Measurements from ENCODE around the gene DENND1B. TPM values are rescaled to one million over a fixed set of nuclear protein-coding genes. Genes with fewer than 3 reads are reported as not detected.
A peak's percentile ranks its signal among the peaks of the same experiment; 100 is the strongest.

DENND1B gene
- total RNA-seq, 1 donor from 2014 or later: 13.1 TPM

GRCh38 chr1:197799271-197799670, 24.0 kb upstream of the DENND1B start:
- Histone ChIP-seq H3K4me2 (no peak overlapping the region), H3F3A (ENCODE audit: low read depth) (no peaks in the 10 kb centered on the region), H3K79me2 (ENCODE audit: low read depth) (no peaks in the 10 kb centered on the region), H3K4me3 (no peak overlapping the region), H3K9ac (no peak overlapping the region), H3K9me3 (ENCODE audit: low read depth) (peaks cover 4% of the 10 kb centered on the region), H3K36me3 (peaks cover 6% of the 10 kb centered on the region), H2AFZ (replicated peaks) (peak overlapping the region; percentile 79), H4K20me1 (ENCODE audit: low read depth) (no peaks in the 10 kb centered on the region), H3K27ac (no peak overlapping the region), H3K4me1 (no peaks in the 10 kb centered on the region), H3K27me3 (no peaks in the 10 kb centered on the region)
- Mint-ChIP-seq H3K27me3 (ENCODE audit: insufficient read depth, low read depth) (no peaks in the 10 kb centered on the region), H3K36me3 (peaks cover 3% of the 10 kb centered on the region), H3K9me3 (peaks cover 32% of the 10 kb centered on the region), H3K4me3 (no peak overlapping the region), H3K4me1 (peaks cover 2% of the 10 kb centered on the region), H3K27ac (peak overlapping the region; percentile 60)
- no peak for DNase-seq (ENCODE audit: low spot score)
- TF ChIP-seq EZH2phosphoT487 (IDR thresholded peaks at IDR 0.05): no peak
- TF ChIP-seq EZH2 (IDR thresholded peaks at IDR 0.05): no peak
- no peak for TF ChIP-seq CTCF (IDR thresholded peaks at IDR 0.05)

GRCh38 chr1:197798492-197798891, 23.2 kb upstream of the DENND1B start:
- H3K9me3 ChIP-seq (ENCODE audit: low read depth): peaks cover 4% of the 10 kb centered on the region
- H3F3A ChIP-seq (ENCODE audit: low read depth): no peaks in the 10 kb centered on the region
- TF ChIP-seq EZH2 (IDR thresholded peaks at IDR 0.05) (no peak), CTCF (IDR thresholded peaks at IDR 0.05) (no peak), EZH2phosphoT487 (IDR thresholded peaks at IDR 0.05) (no peak)
- Mint-ChIP-seq H3K27ac (peak overlapping the region; percentile 60), H3K4me3 (no peak overlapping the region), H3K27me3 (ENCODE audit: insufficient read depth, low read depth) (no peaks in the 10 kb centered on the region), H3K9me3 (peaks cover 32% of the 10 kb centered on the region), H3K36me3 (peaks cover 3% of the 10 kb centered on the region), H3K4me1 (peaks cover 2% of the 10 kb centered on the region)
- no peaks in the 10 kb centered on the region for H3K4me1 ChIP-seq
- no peaks in the 10 kb centered on the region for H3K27me3 ChIP-seq
- H3K36me3 ChIP-seq: peaks cover 6% of the 10 kb centered on the region
- no peak for DNase-seq (ENCODE audit: low spot score)
- no peaks in the 10 kb centered on the region for H3K79me2 ChIP-seq (ENCODE audit: low read depth)
- no peaks in the 10 kb centered on the region for H4K20me1 ChIP-seq (ENCODE audit: low read depth)
- no peak overlapping the region for H2AFZ ChIP-seq (replicated peaks)
- no peak overlapping the region for H3K4me3 ChIP-seq
- no peak overlapping the region for H3K4me2 ChIP-seq
- no peak overlapping the region for H3K9ac ChIP-seq
- no peak overlapping the region for H3K27ac ChIP-seq

GRCh38 chr1:197797010-197797409, 21.7 kb upstream of the DENND1B start:
- Mint-ChIP-seq H3K27me3 (ENCODE audit: insufficient read depth, low read depth) (no peaks in the 10 kb centered on the region), H3K4me3 (no peak overlapping the region), H3K36me3 (peaks cover 3% of the 10 kb centered on the region), H3K27ac (no peak overlapping the region), H3K9me3 (peaks cover 32% of the 10 kb centered on the region), H3K4me1 (peaks cover 2% of the 10 kb centered on the region)
- H3K79me2 ChIP-seq (ENCODE audit: low read depth): no peaks in the 10 kb centered on the region
- no peak for DNase-seq (ENCODE audit: low spot score)
- H3F3A ChIP-seq (ENCODE audit: low read depth): no peaks in the 10 kb centered on the region
- no peaks in the 10 kb centered on the region for H3K27me3 ChIP-seq
- peaks cover 6% of the 10 kb centered on the region for H3K36me3 ChIP-seq
- peaks cover 4% of the 10 kb centered on the region for H3K9me3 ChIP-seq (ENCODE audit: low read depth)
- H3K4me2 ChIP-seq: no peak overlapping the region
- H3K4me3 ChIP-seq: no peak overlapping the region
- H3K27ac ChIP-seq: no peak overlapping the region
- no peaks in the 10 kb centered on the region for H4K20me1 ChIP-seq (ENCODE audit: low read depth)
- H2AFZ ChIP-seq (replicated peaks): no peak overlapping the region
- H3K9ac ChIP-seq: no peak overlapping the region
- TF ChIP-seq CTCF (IDR thresholded peaks at IDR 0.05) (no peak), EZH2 (IDR thresholded peaks at IDR 0.05) (no peak), EZH2phosphoT487 (IDR thresholded peaks at IDR 0.05) (no peak)
- no peaks in the 10 kb centered on the region for H3K4me1 ChIP-seq

Data from neural progenitor cell (in vitro differentiated cells).